HG03060 (cell line): ENCODE measurements around the gene ICAM5.
"Not testable (repeated sequence)": the region's sequence is repeated elsewhere in the genome, so short reads cannot be mapped to it uniquely, and the experiment has no call there.

Experiments
- ATAC-seq: cut with Tn5 transposase; IDR thresholded peaks from one replicate; pipeline ENCODE4 v1.9.1; 2021; ENCODE audit warnings: low read depth, moderate number of reproducible peaks; ENCODE audit not compliant: unreplicated experiment

ICAM5 gene

GRCh38 chr19:10269333-10270179, 20.2 kb upstream of the ICAM5 start:
- no peak for ATAC-seq

- ATAC-seq, result no peak
Observed at GRCh38 chr19:10270180-10270615, 19.6 kb upstream of the ICAM5 start.

GRCh38 chr19:10270616-10271394, 18.9 kb upstream of the ICAM5 start, which contains the start of gene ICAM1:
Gene ICAM1, plus strand, starts transcription at chr19:10271120. Its CDS starts 40 bp downstream, at chr19:10271160.
- ATAC-seq, result no peak

- no peak for ATAC-seq
Observed at GRCh38 chr19:10271543-10272086, 18.1 kb upstream of the ICAM5 start.

- no peak for ATAC-seq
Observed at GRCh38 chr19:10274589-10274988, 15.2 kb upstream of the ICAM5 start.

- ATAC-seq, result no peak
Observed at GRCh38 chr19:10277795-10278589, 11.8 kb upstream of the ICAM5 start.

- ATAC-seq, result no peak
Observed at GRCh38 chr19:10278935-10279334, 10.8 kb upstream of the ICAM5 start.

GRCh38 chr19:10279737-10280442, 9.9 kb upstream of the ICAM5 start:
- ATAC-seq, result no peak

- not testable (repeated sequence) for ATAC-seq
Observed at GRCh38 chr19:10282043-10282442, 7.7 kb upstream of the ICAM5 start.

- ATAC-seq, result no peak
Observed at GRCh38 chr19:10283301-10284064, 6.3 kb upstream of the ICAM5 start.

- no peak for ATAC-seq
Observed at GRCh38 chr19:10284065-10284959, 5.4 kb upstream of the ICAM5 start.

- no peak for ATAC-seq
Observed at GRCh38 chr19:10284960-10285278, 4.8 kb upstream of the ICAM5 start.

- ATAC-seq, result no peak
Observed at GRCh38 chr19:10285393-10285792, 4.4 kb upstream of the ICAM5 start.

- ATAC-seq, result no peak
Observed at GRCh38 chr19:10286803-10287737, 2.7 kb upstream of the ICAM5 start, which contains the start of gene ICAM4. Gene ICAM4, plus strand, starts transcription at chr19:10286955. Its CDS starts 58 bp downstream, at chr19:10287013.

- ATAC-seq, result no peak
Observed at GRCh38 chr19:10288662-10289166, 1.0 kb upstream of the ICAM5 start.

GRCh38 chr19:10289167-10289835, 451 bp upstream of the ICAM5 start:
- no peak for ATAC-seq
